K562 (cell line): ENCODE data around the gene SNTG2. TPM values are rescaled to one million over a fixed set of nuclear protein-coding genes. Genes with fewer than 3 reads are reported as not detected.

ENCODE experiments used
- ATAC-seq: fragments of 200-7000 bp; cut with Tn5 transposase; 3 replicates; pipeline ENCODE4 v1.9.1; 2020; ENCODE audit warnings: moderate library complexity
- BruUV-seq: library from RNA; stranded (reverse); fragments of 400-500 nt; replicated peaks from 2 replicates; lab custom pipeline; 2021; lab: Mats Ljungman, UMichigan
- CTCF ChIA-PET: fragments of 300-600 bp; formaldehyde crosslinking; extraction: SDS; loops from one replicate; lab custom pipeline; 2021; ENCODE audit warnings: low intra/inter-chr PET ratio; lab: Yijun Ruan, JAX
- POLR2A ChIA-PET: fragments of 300-600, 350-650 bp; sonication (Branson Sonifier 250); formaldehyde crosslinking; extraction: SDS; loops from one replicate; lab custom pipeline; 2021; ENCODE audit warnings: antibody characterized with exemption, inconsistent platforms; lab: Yijun Ruan, JAX
- DNase-seq, 4 experiments: peaks; one replicate each; pipeline versions ENCODE4 v3.0.0 to v3.0.0-alpha.2; 2011 to 2018; ENCODE audit warnings: low spot score in 3 of 4, mixed read lengths in 3 of 4; ENCODE audit errors: extremely low read depth in 1 of 4
- FAIRE-seq: peaks from 2 replicates; lab custom pipeline; 2011; peaks lifted over from hg19 to GRCh38; lab: Jason Lieb, UNC
- H2AFZ ChIP-seq: 2 replicates; pipeline ENCODE4 v1.6.0; 2011; ENCODE audit warnings: low read depth, low read length, control low read depth, inconsistent platforms
- H3K27ac ChIP-seq: fragments of 200-600 bp; 3 replicates; pipeline ENCODE4 v1.8.0; 2011; ENCODE audit warnings: low read depth, mild to moderate bottlenecking, control low read depth, inconsistent platforms, low read length, moderate library complexity, mixed read lengths; ENCODE audit errors: extremely low read depth
- H3K27me3 ChIP-seq, 2 experiments: fragments of 300-600 bp in 1 of 2; 2 replicates in 1 of 2; 3 replicates in 1 of 2; pipeline versions ENCODE4 v1.6.0 to v1.8.0; 2011; ENCODE audit warnings: inconsistent platforms in 2 of 2, low read length in 2 of 2, mild to moderate bottlenecking in 1 of 2, mixed read lengths in 1 of 2, moderate library complexity in 1 of 2; ENCODE audit not compliant: control insufficient read depth in 2 of 2, insufficient read depth in 2 of 2
- H3K36me3 ChIP-seq: fragments of 300-600 bp; 3 replicates; pipeline ENCODE4 v1.8.0; 2011; ENCODE audit warnings: mild to moderate bottlenecking, low read length, inconsistent platforms; ENCODE audit not compliant: control insufficient read depth, insufficient read depth
- H3K4me1 ChIP-seq, 2 experiments: fragments of 200-600 bp in 1 of 2; replicated peaks in 1 of 2; 2 replicates in 1 of 2; 3 replicates in 1 of 2; pipeline versions ENCODE4 v1.5.1 to v1.8.0; 2011; ENCODE audit warnings: inconsistent platforms in 2 of 2, low read length in 2 of 2, mild to moderate bottlenecking in 1 of 2, mixed read lengths in 1 of 2, moderate library complexity in 1 of 2; ENCODE audit not compliant: control insufficient read depth in 2 of 2, insufficient read depth in 2 of 2
- H3K4me2 ChIP-seq: 2 replicates; pipeline ENCODE4 v1.6.1; 2011; ENCODE audit warnings: low read length, control low read depth, inconsistent platforms, mixed read lengths; ENCODE audit not compliant: insufficient read depth
- H3K4me3 ChIP-seq: fragments of 200-600 bp; sonication (generic), shearing (Covaris generic); 2 replicates; pipeline ENCODE4 v1.5.1; 2016; ENCODE audit warnings: control low read depth, inconsistent platforms
- H3K79me2 ChIP-seq: fragments of 200-600 bp; 3 replicates; pipeline ENCODE4 v1.8.0; 2011; ENCODE audit warnings: low read length, inconsistent platforms; ENCODE audit not compliant: control insufficient read depth, insufficient read depth
- H3K9ac ChIP-seq, 2 experiments: 2 replicates each; pipeline versions ENCODE4 v1.6.0 to v1.6.1; 2011; ENCODE audit warnings: low read depth in 2 of 2, low read length in 2 of 2, control low read depth in 1 of 2, inconsistent platforms in 1 of 2, mild to moderate bottlenecking in 1 of 2, mixed read lengths in 1 of 2; ENCODE audit not compliant: insufficient read depth in 1 of 2
- H3K9me1 ChIP-seq: one replicate; pipeline ENCODE4 v1.6.0; 2011; ENCODE audit warnings: inconsistent platforms, mild to moderate bottlenecking, low read length, moderate library complexity; ENCODE audit not compliant: control insufficient read depth, insufficient read depth
- H3K9me3 ChIP-seq: replicated peaks from 2 replicates; pipeline ENCODE4 v1.5.1; 2011; ENCODE audit warnings: low read depth, low read length, inconsistent platforms; ENCODE audit not compliant: control insufficient read depth, insufficient read depth
- H4K20me1 ChIP-seq: replicated peaks from 2 replicates; pipeline ENCODE4 v1.6.1; 2011; ENCODE audit warnings: low read length, inconsistent platforms, mixed read lengths; ENCODE audit not compliant: control insufficient read depth, insufficient read depth
- ATF3 ChIP-seq, 2 experiments: fragments of 450-650 bp in 1 of 2; sonication (generic) in 1 of 2; formaldehyde crosslinking in 1 of 2; IDR thresholded peaks in 1 of 2; conservative IDR thresholded peaks in 1 of 2; 2 replicates each; pipeline versions ENCODE4 v1.6.1 to v1.8.1; 2016 to 2023; ENCODE audit warnings: mild to moderate bottlenecking in 2 of 2, moderate library complexity in 2 of 2, inconsistent platforms in 1 of 2, missing genetic modification reagents in 1 of 2
- CBX1 ChIP-seq: sonication (generic); IDR thresholded peaks from 2 replicates; pipeline ENCODE4 v1.6.1; 2016; ENCODE audit warnings: antibody characterized with exemption, low read depth, mild to moderate bottlenecking
- CBX5 ChIP-seq: IDR thresholded peaks from 2 replicates; pipeline ENCODE4 v1.6.1; 2014; ENCODE audit warnings: low read depth, borderline replicate concordance
- CTCF ChIP-seq, 3 experiments: IDR thresholded peaks in 2 of 3; conservative IDR thresholded peaks in 1 of 3; 2 replicates each; pipeline ENCODE4 v1.5.1; 2011 to 2012; ENCODE audit warnings: low read length in 3 of 3, mild to moderate bottlenecking in 3 of 3, control low read depth in 2 of 3, improper control_type of control experiment in 1 of 3, inconsistent platforms in 1 of 3, low read depth in 1 of 3, mixed read lengths in 1 of 3, moderate library complexity in 1 of 3; ENCODE audit not compliant: insufficient read depth in 2 of 3
- ETV5 ChIP-seq: sonication (generic); formaldehyde crosslinking; IDR thresholded peaks from 2 replicates; pipeline ENCODE4 v1.4.0; 2020; ENCODE audit warnings: low read depth, mild to moderate bottlenecking, missing genetic modification reagents
- HLTF ChIP-seq: fragments of 450-650 bp; IDR thresholded peaks from 2 replicates; pipeline ENCODE4 v1.6.1; 2016
- HMG20B ChIP-seq: fragments of 250-450 bp; sonication (Bioruptor Pico); IDR thresholded peaks from 2 replicates; pipeline ENCODE4 v1.5.0; 2021; ENCODE audit warnings: mild to moderate bottlenecking
- RBM34 ChIP-seq: fragments of 200-400 bp; formaldehyde crosslinking; IDR thresholded peaks from 2 replicates; pipeline ENCODE4 v1.6.1; 2018; ENCODE audit warnings: low read length, borderline replicate concordance; ENCODE audit not compliant: insufficient read depth
- SMAD1 ChIP-seq: fragments of 150-350 bp; IDR thresholded peaks from 2 replicates; pipeline ENCODE4 v1.6.1; 2014; ENCODE audit warnings: low read length, low read depth; ENCODE audit not compliant: partially characterized antibody
- SP2 ChIP-seq: IDR thresholded peaks from 2 replicates; pipeline ENCODE4 v1.6.1; 2011; ENCODE audit warnings: mild to moderate bottlenecking, low read depth, low read length, moderate library complexity; ENCODE audit not compliant: poor library complexity, severe bottlenecking; ENCODE audit errors: extremely low read depth
- TGIF2 ChIP-seq: sonication (generic); formaldehyde crosslinking; IDR thresholded peaks from 2 replicates; pipeline ENCODE4 v1.8.1; 2022; ENCODE audit warnings: mild to moderate bottlenecking, missing genetic modification reagents, moderate library complexity
- ZNF644 ChIP-seq: fragments of 200-800 bp; sonication (Bioruptor generic); IDR thresholded peaks from 2 replicates; pipeline ENCODE4 v1.6.1; 2016; ENCODE audit warnings: low read depth, missing genetic modification characterization, missing compliant biosample characterization
- ZSCAN32 ChIP-seq: fragments of 450-650 bp; formaldehyde crosslinking; IDR thresholded peaks from 2 replicates; pipeline ENCODE4 v1.4.0; 2020; ENCODE audit warnings: mild to moderate bottlenecking, moderate library complexity
- WGBS: fragments of 100-300 bp; shearing (Covaris generic); methylation state at CpG from one replicate; pipeline ENCODE4 v1.1.6; 2016; ENCODE audit warnings: low coverage, mixed read lengths; ENCODE audit not compliant: insufficient coverage; ENCODE audit errors: missing lambda C conversion rate; 5-methylcytosine and 5-hydroxymethylcytosine counted together
- in situ Hi-C: fragments of 300-500 bp; cut with MboI; formaldehyde crosslinking; loops from 4 replicates; pipeline ENCODE4 v1.15.0; 2018; ENCODE audit warnings: inconsistent platforms, mixed read lengths
- intact Hi-C: fragments of 100-400 bp; cut with micrococcal nuclease; formaldehyde crosslinking; loops from 2 replicates; pipeline ENCODE4 v1.14.2; 2022
- polyA plus RNA-seq, 8 experiments: library from polyadenylated mRNA; depleted of rRNA in 4 of 8; stranded (reverse) in 5 of 8; unstranded in 3 of 8; fragments of >200 nt; fragmentation: Nextera tagmentation in 2 of 8; fragmentation: Illumina TruSeq in 1 of 8; extraction: Ambion mirVana in 2 of 8; extraction: Trizol in 1 of 8; gene quantifications; 2 replicates each; pipeline versions ENCODE4 v1.2.1 to v1.2.3, GENCODE V29; 2011 to 2014; ENCODE audit warnings: inconsistent platforms in 1 of 8, missing spikeins in 1 of 8
- total RNA-seq, 7 experiments: library from RNA; depleted of rRNA in 6 of 7; stranded (reverse); fragments of >200 nt in 6 of 7; fragmentation: Illumina TruSeq in 2 of 7; extraction: Trizol in 2 of 7; gene quantifications; 2 replicates each; pipeline versions ENCODE4 v1.2.1 to v1.2.3, GENCODE V29; 2011 to 2021; ENCODE audit warnings: low replicate concordance in 1 of 7

Gene SNTG2
- total and polyA plus RNA-seq, 9 of the 15 experiments (the other 6 are each of a cell fraction or from before 2014, with no cell fraction given) = not detected

- H3K4me1 ChIP-seq = no peaks in the 10 kb centered on the region
- no peak for ATAC-seq
- no peak for DNase-seq
- no peak overlapping the region for H3K4me2 ChIP-seq
- H3K79me2 ChIP-seq = no peaks in the 10 kb centered on the region
- no peak overlapping the region for H3K9ac ChIP-seq
- H3K27ac ChIP-seq = no peak overlapping the region
- in situ Hi-C loops = no loop called here
- TF ChIP-seq CTCF (IDR thresholded peaks at IDR 0.05 in 2 of 3, conservative IDR thresholded peaks at IDR 0.05 in 1 of 3; ENCODE audit: insufficient read depth in 2 of 3, low read depth in 1 of 3, low read length in 3 of 3) = no peak
- TF ChIP-seq ZNF644 = no peak
- TF ChIP-seq HMG20B (CRISPR knock-in tag) = no peak
- no peak for TF ChIP-seq ETV5 (CRISPR knock-in tag)
- no peak for TF ChIP-seq SMAD1
- TF ChIP-seq RBM34 = no peak
- TF ChIP-seq TGIF2 = no peak
- TF ChIP-seq CBX5 = no peak
- no peak for TF ChIP-seq ZSCAN32 (CRISPR knock-in tag)
- TF ChIP-seq HLTF = no peak
- TF ChIP-seq CBX1 = no peak
- TF ChIP-seq ATF3 (IDR thresholded peaks at IDR 0.05) = no peak
- TF ChIP-seq ATF3 (CRISPR knock-in tag; conservative IDR thresholded peaks at IDR 0.05) = no peak
- TF ChIP-seq SP2 = no peak
- no peak for FAIRE-seq
- H3K4me3 ChIP-seq = no peak overlapping the region
- ChIA-PET POLR2A (no interaction called here), CTCF (no interaction called here)
- H2AFZ ChIP-seq = no peak overlapping the region
- intact Hi-C loops = no loop called here
- BruUV-seq = no TSS peak
- H3K9me3 ChIP-seq = no peaks in the 10 kb centered on the region
- no peaks in the 10 kb centered on the region for H3K36me3 ChIP-seq
- no peaks in the 10 kb centered on the region for H3K9me1 ChIP-seq
- H3K27me3 ChIP-seq = peaks cover 4 to 18% of the 10 kb centered on the region in 2 experiments; a peak in 3 of 5 replicates
- 0% methylated on average over 8 of the region's 8 CpGs for WGBS
- H4K20me1 ChIP-seq = no peaks in the 10 kb centered on the region
These were observed 117.6 kb downstream of the SNTG2 start for GRCh38 chr2:1068241-1068640.
